ENCODE measurements around the gene EYA2. TPM values are rescaled to one million over a fixed set of nuclear protein-coding genes. Genes with fewer than 3 reads are reported as not detected.

The EYA2 gene
- total and polyA plus RNA-seq, 5 experiments from 2014 or later: not detected

DNA sequence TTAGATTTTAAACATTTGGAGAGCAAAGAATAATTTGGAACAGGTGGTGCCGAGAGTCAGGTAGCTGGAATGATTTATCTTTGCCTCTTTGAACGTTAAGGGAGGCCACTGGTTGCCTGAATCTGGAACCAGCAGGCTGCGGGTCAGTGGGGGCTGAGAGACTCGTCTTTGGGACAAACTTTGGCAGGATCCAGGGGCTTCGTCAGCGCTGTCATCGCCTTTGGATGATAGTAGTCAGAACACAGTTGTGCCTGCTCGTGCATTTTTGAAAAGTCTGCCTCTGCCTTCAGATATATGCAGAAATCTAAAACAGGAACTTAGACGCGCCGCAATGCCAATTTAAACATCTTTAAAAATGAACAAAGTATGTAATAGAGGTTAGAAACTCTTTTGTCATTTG lies 5.0 kb downstream of the EYA2 start:
- no peaks in the 10 kb centered on the region for H3K9me3 Mint-ChIP-seq
- ATAC-seq (no peak), DNase-seq (no peak)
- H3K36me3 Mint-ChIP-seq: no peaks in the 10 kb centered on the region
- H3K4me1 Mint-ChIP-seq: no peaks in the 10 kb centered on the region
- H3K27me3 Mint-ChIP-seq: peaks cover 14 to 44% (median 29%) of the 10 kb centered on the region in 5 donors
- POLR2A ChIA-PET: no interaction called here
- no peak overlapping the region for H3K4me3 Mint-ChIP-seq
- H3K27ac Mint-ChIP-seq: no peak overlapping the region

- Mint-ChIP-seq H3K27ac (no peak overlapping the region), H3K4me3 (no peak overlapping the region), H3K4me1 (no peaks in the 10 kb centered on the region), H3K9me3 (no peaks in the 10 kb centered on the region), H3K36me3 (no peaks in the 10 kb centered on the region), H3K27me3 (peaks cover 14 to 43% (median 29%) of the 10 kb centered on the region in 5 donors)
- POLR2A ChIA-PET: no interaction called here
- DNase-seq: no peak
- ATAC-seq: no peak
These were observed 5.4 kb downstream of the EYA2 start for GRCh38 chr20:46900086-46900485.

GRCh38 chr20:46900826-46901225 lies 6.2 kb downstream of the EYA2 start:
- Mint-ChIP-seq H3K27me3 (peaks cover 16 to 36% (median 21%) of the 10 kb centered on the region in 5 donors), H3K27ac (no peak overlapping the region), H3K4me3 (no peak overlapping the region), H3K9me3 (no peaks in the 10 kb centered on the region), H3K4me1 (no peaks in the 10 kb centered on the region), H3K36me3 (no peaks in the 10 kb centered on the region)
- POLR2A ChIA-PET: no interaction called here
- DNase-seq (no peak), ATAC-seq (no peak)

DNA sequence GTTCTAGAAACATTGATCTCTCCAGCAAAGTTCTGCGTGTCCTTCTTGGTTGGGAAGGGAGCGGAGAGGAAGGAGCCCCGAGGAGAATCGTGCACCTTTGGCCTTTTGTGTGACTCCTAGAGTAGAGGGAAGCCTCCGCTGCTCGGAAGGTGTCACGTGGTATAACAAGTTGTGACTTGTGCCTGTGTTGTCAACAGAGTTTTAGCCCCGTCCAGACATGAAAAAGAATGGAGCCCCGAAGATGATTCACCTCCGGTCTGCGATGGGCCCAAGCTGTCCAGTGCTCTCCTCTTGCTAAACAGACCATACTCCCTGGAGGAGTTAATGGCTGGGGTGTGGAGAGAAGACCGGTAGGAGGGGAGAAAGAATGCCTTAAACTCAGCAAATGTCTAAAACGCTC lies 7.0 kb downstream of the EYA2 start:
- DNase-seq: no peak
- Mint-ChIP-seq H3K27me3 (peaks cover 10 to 28% (median 17%) of the 10 kb centered on the region in 5 donors), H3K4me3 (no peak overlapping the region), H3K36me3 (no peaks in the 10 kb centered on the region), H3K4me1 (no peaks in the 10 kb centered on the region), H3K27ac (no peak overlapping the region), H3K9me3 (no peaks in the 10 kb centered on the region)
- POLR2A ChIA-PET: no interaction called here
- no peak for ATAC-seq

DNA sequence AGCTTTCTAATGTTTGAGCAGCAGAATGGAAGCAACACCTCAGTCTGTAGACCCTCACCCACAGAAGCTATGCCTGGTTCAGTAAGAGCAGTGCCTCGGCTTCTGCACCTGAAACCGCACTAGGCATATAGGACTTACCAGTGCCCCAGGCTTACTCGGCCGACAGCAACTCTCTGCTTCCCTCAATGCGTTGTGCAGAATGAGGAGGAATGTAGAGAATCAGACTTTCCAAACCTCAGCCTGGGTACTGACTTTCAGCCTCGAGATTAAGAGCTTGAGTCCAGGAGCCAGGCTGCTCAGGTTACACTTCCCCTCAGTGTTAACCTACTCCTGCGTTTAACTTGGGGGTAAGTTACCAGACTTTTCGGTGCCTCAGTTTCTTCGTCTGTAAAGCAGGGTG lies 8.6 kb downstream of the EYA2 start:
- Mint-ChIP-seq H3K9me3 (no peaks in the 10 kb centered on the region), H3K4me1 (no peaks in the 10 kb centered on the region), H3K4me3 (no peak overlapping the region), H3K36me3 (no peaks in the 10 kb centered on the region), H3K27ac (no peak overlapping the region), H3K27me3 (peaks cover 6 to 15% (median 12%) of the 10 kb centered on the region in 5 donors)
- DNase-seq (no peak), ATAC-seq (no peak)
- POLR2A ChIA-PET: no interaction called here

- ATAC-seq: no peak
- POLR2A ChIA-PET: no interaction called here
- Mint-ChIP-seq H3K27me3 (peaks cover 4 to 12% (median 9%) of the 10 kb centered on the region in 5 donors), H3K4me1 (no peaks in the 10 kb centered on the region), H3K4me3 (no peak overlapping the region), H3K36me3 (no peaks in the 10 kb centered on the region), H3K27ac (no peak overlapping the region), H3K9me3 (no peaks in the 10 kb centered on the region)
- no peak for DNase-seq
These were observed 9.3 kb downstream of the EYA2 start for GRCh38 chr20:46903937-46904336.

GRCh38 chr20:46905364-46906125 lies 10.9 kb downstream of the EYA2 start:
- DNase-seq (no peak), ATAC-seq (no peak)
- H3K4me1 Mint-ChIP-seq: peaks cover 0 to 2% (median 0%) of the 10 kb centered on the region in 4 donors
- no peak overlapping the region for H3K27ac Mint-ChIP-seq
- H3K4me3 Mint-ChIP-seq: no peak overlapping the region
- H3K27me3 Mint-ChIP-seq: peaks cover 4 to 17% (median 9%) of the 10 kb centered on the region in 5 donors
- POLR2A ChIA-PET: no interaction called here
- no peaks in the 10 kb centered on the region for H3K36me3 Mint-ChIP-seq
- H3K9me3 Mint-ChIP-seq: no peaks in the 10 kb centered on the region

GRCh38 chr20:46913329-46914044 lies 18.8 kb downstream of the EYA2 start:
- peaks cover 3 to 24% (median 10%) of the 10 kb centered on the region in 5 donors for H3K27me3 Mint-ChIP-seq
- H3K4me1 Mint-ChIP-seq: peaks cover 0 to 2% (median 0%) of the 10 kb centered on the region in 4 donors
- no peak overlapping the region for H3K4me3 Mint-ChIP-seq
- DNase-seq (no peak), ATAC-seq (no peak)
- H3K27ac Mint-ChIP-seq: no peak overlapping the region
- POLR2A ChIA-PET: no interaction called here
- H3K9me3 Mint-ChIP-seq: peaks cover 0 to 4% (median 0%) of the 10 kb centered on the region in 9 donors
- no peaks in the 10 kb centered on the region for H3K36me3 Mint-ChIP-seq

DNA sequence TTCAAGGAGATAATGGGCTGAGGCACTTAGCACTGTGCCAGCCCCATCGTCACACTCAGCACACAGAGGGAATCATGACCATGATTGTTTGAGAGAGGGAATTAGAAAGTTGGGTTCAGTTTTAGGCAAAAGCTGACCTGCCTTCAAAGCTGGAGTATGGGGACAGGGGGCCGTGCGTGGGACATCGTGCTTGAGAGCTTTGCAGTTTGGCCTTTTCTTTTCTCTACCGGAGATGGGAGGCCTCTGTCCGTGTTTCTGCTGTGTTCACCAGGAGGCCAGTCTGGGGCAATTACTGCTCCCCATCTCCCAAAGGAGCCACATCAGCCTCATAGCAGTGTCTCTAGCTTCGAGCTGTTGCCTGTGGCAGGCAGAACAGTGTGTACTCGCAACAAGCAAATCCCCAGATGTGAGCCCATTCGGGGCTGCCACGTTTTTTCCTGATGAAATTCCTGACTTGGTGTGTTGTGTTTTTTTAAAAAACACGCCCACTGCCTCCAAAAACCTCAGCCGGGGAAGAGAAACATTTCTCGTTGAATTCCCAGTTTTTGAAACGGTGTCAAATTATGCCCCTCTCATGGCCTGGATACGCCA lies 20.2 kb downstream of the EYA2 start:
- H3K4me3 Mint-ChIP-seq: no peak overlapping the region
- peaks cover 0 to 21% (median 7%) of the 10 kb centered on the region in 5 donors for H3K27me3 Mint-ChIP-seq
- H3K4me1 Mint-ChIP-seq: peaks cover 0 to 2% (median 0%) of the 10 kb centered on the region in 4 donors
- ATAC-seq (no peak), DNase-seq (no peak)
- peaks cover 0 to 4% (median 0%) of the 10 kb centered on the region in 9 donors for H3K9me3 Mint-ChIP-seq
- no peak overlapping the region for H3K27ac Mint-ChIP-seq
- POLR2A ChIA-PET: no interaction called here
- no peaks in the 10 kb centered on the region for H3K36me3 Mint-ChIP-seq

DNA sequence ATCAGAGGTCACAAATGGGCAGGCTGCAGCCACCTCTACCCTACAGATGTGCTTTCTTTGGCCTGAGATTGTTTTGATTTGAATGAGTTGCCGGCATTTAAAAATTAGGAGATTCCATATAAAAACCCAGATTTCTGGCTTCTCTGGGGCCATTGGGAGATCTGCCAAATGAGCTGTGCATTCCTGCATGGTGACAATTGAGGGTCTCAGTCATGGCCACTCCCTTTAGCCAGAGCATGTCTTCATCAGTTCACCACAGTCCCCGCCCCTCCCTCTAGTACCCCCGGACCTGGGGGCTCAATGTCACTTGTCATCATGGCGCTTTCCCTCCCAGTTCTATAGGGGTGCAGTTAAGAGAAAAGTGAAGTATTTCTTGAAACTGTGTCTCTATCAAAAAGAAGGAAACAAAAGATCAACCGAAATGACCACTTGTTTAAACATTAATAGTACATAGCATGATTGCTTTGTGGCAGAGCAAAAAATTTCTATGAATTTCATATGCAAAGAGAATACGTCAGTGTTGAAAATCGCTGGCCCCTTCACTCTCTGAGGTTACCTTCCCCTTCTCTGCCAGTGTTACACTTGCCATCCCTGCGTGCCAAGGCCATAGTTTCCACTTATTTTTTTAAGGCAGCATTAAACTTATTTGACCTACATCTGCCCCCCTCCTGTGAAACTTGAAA lies 21.1 kb downstream of the EYA2 start:
- H3K36me3 Mint-ChIP-seq: no peaks in the 10 kb centered on the region
- H3K27ac Mint-ChIP-seq: no peak overlapping the region
- DNase-seq: no peak
- POLR2A ChIA-PET: no interaction called here
- peaks cover under 1 to 18% (median 8%) of the 10 kb centered on the region in 5 donors for H3K27me3 Mint-ChIP-seq
- H3K4me1 Mint-ChIP-seq: no peaks in the 10 kb centered on the region
- H3K9me3 Mint-ChIP-seq: peaks cover 0 to 4% (median 0%) of the 10 kb centered on the region in 9 donors
- no peak for ATAC-seq
- no peak overlapping the region for H3K4me3 Mint-ChIP-seq

DNA sequence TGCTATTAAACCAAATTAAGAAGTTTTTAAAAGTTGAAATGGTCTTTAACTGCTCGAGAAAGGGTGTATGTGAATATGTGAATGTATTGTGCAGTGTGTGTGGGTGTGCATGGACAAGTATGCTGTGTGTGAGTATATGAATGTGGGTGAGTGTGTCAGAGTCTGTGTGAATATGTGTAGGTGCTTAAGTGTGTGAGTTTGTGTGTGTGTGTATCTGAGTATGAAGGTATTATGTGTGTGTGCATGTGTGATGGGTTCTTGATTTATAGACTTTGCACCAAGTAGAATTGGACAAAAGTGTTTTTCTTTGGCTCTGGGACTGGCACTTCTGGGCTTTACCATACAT lies 21.6 kb downstream of the EYA2 start:
- POLR2A ChIA-PET: no interaction called here
- no peaks in the 10 kb centered on the region for H3K36me3 Mint-ChIP-seq
- peaks cover 3 to 18% (median 8%) of the 10 kb centered on the region in 5 donors for H3K27me3 Mint-ChIP-seq
- no peaks in the 10 kb centered on the region for H3K4me1 Mint-ChIP-seq
- DNase-seq (no peak), ATAC-seq (no peak)
- H3K4me3 Mint-ChIP-seq: no peak overlapping the region
- no peak overlapping the region for H3K27ac Mint-ChIP-seq
- H3K9me3 Mint-ChIP-seq: peaks cover 0 to 4% (median 0%) of the 10 kb centered on the region in 9 donors

DNA sequence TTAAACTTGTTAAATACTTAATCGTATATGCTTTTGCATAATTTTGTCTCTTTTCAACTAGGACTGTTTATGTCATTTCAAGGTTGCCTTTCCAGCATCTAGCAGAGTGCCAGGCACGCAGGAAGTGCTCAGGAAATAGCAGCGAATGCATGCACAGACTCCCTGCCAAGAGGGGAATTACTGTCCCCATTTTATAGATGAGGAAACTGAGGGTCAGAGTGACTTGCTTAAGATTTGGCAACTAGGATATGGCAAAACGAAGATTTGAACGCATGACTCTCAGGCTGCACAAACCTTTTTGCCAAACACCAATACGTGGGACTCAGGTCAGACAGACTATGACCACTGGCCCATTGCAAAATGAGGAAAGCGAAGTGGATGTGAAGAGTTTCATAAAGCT lies 22.5 kb downstream of the EYA2 start:
- Mint-ChIP-seq H3K27ac (no peak overlapping the region), H3K9me3 (peaks cover 0 to 4% (median 0%) of the 10 kb centered on the region in 9 donors), H3K27me3 (peaks cover 7 to 18% (median 12%) of the 10 kb centered on the region in 5 donors), H3K36me3 (no peaks in the 10 kb centered on the region), H3K4me3 (no peak overlapping the region), H3K4me1 (no peaks in the 10 kb centered on the region)
- POLR2A ChIA-PET: no interaction called here
- DNase-seq (no peak), ATAC-seq (no peak)

- H3K4me1 Mint-ChIP-seq: no peaks in the 10 kb centered on the region
- ATAC-seq (no peak), DNase-seq (no peak)
- H3K27me3 Mint-ChIP-seq: peaks cover 4 to 28% (median 11%) of the 10 kb centered on the region in 5 donors
- no peak overlapping the region for H3K4me3 Mint-ChIP-seq
- H3K9me3 Mint-ChIP-seq: peaks cover 0 to 2% (median 0%) of the 10 kb centered on the region in 9 donors
- no peak overlapping the region for H3K27ac Mint-ChIP-seq
- POLR2A ChIA-PET: no interaction called here
- no peaks in the 10 kb centered on the region for H3K36me3 Mint-ChIP-seq
These were observed 25.5 kb downstream of the EYA2 start for GRCh38 chr20:46920114-46920513.

Data from naive thymus-derived CD8-positive, alpha-beta T cell (primary cell).